ENCODE data around the gene SLX4IP. TPM values are rescaled to one million over a fixed set of nuclear protein-coding genes. Genes with fewer than 3 reads are reported as not detected.

The SLX4IP gene
- polyA plus RNA-seq, 1 experiment: 2.8 TPM

- Histone ChIP-seq H3K4me3 (ENCODE audit: low read depth, low read length) (no peak overlapping the region), H3K27ac (ENCODE audit: low read depth, low read length) (no peak overlapping the region), H3K27me3 (ENCODE audit: control insufficient read depth, insufficient read depth, low read length) (no peaks in the 10 kb centered on the region), H3K9me3 (ENCODE audit: control insufficient read depth, insufficient read depth, low read length) (no peaks in the 10 kb centered on the region)
- TF ChIP-seq, protein P1, sequence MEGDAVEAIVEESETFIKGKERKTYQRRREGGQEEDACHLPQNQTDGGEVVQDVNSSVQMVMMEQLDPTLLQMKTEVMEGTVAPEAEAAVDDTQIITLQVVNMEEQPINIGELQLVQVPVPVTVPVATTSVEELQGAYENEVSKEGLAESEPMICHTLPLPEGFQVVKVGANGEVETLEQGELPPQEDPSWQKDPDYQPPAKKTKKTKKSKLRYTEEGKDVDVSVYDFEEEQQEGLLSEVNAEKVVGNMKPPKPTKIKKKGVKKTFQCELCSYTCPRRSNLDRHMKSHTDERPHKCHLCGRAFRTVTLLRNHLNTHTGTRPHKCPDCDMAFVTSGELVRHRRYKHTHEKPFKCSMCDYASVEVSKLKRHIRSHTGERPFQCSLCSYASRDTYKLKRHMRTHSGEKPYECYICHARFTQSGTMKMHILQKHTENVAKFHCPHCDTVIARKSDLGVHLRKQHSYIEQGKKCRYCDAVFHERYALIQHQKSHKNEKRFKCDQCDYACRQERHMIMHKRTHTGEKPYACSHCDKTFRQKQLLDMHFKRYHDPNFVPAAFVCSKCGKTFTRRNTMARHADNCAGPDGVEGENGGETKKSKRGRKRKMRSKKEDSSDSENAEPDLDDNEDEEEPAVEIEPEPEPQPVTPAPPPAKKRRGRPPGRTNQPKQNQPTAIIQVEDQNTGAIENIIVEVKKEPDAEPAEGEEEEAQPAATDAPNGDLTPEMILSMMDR (IDR thresholded peaks at IDR 0.05; ENCODE audit: low read depth, low read length): no peak
- no peak for DNase-seq (ENCODE audit: low read depth, low spot score)
- ChIA-PET CTCF (interaction anchor here (0.9 to 1.1 kb wide), 3 partner anchors 50 to 85 kb away, joined by 3 to 5 read pairs (median 3); no protein-coding TSS in a partner anchor), POLR2A (no interaction called here)
Observed at GRCh38 chr20:10621149-10621548, 186.0 kb downstream of the SLX4IP start.

DNA sequence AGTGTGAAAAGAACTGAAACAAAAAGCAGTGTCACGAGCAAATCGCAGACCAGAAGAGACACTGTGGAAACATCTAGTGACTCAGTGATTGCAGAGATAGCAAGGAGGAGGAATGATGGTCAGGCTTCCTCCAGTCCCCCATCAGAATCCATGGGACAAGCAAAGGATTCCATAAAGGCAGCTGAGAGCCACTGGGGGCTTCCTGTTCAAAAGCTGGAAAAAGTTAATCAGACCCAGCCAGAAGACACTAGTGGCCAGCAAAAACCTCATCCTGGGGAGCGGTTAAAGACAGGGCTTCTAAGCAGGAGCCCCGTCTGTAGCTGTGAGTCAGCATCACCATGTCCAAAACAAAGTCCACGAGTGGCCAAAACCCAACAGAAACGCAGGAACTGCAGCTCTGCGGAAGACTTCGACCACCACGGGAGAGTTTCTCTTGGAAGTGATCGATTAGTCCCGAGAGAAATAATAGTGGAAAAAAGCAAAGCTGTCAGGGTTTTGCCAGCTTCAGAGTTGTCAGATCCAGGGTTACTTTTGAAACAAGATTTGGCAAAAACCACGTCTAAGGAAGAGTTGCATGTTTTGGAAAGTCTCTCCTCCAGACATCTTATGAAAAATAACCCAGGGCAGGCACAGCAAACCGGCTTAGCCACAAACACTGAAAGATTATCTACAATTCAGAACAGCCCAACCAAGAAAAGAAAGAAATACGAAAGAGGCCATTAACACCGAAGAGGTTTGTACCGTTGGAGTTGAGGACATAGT is 187.7 kb downstream of the SLX4IP start:
- ChIA-PET POLR2A (interaction anchor here (1.2 kb wide), 1 partner anchor 13 kb away, joined by 3 read pairs; no protein-coding TSS in a partner anchor), CTCF (interaction anchor here (1.0 to 1.5 kb wide), 3 partner anchors 9 to 48 kb away, joined by 3 to 4 read pairs (median 4); no protein-coding TSS in a partner anchor)
- DNase-seq (ENCODE audit: low read depth, low spot score): no peak
- Histone ChIP-seq H3K9me3 (ENCODE audit: control insufficient read depth, insufficient read depth, low read length) (no peaks in the 10 kb centered on the region), H3K27ac (ENCODE audit: low read depth, low read length) (peak overlapping the region; percentile 74), H3K4me3 (ENCODE audit: low read depth, low read length) (peak overlapping the region; percentile 5), H3K27me3 (ENCODE audit: control insufficient read depth, insufficient read depth, low read length) (no peaks in the 10 kb centered on the region)
- TF ChIP-seq, protein P1 (IDR thresholded peaks at IDR 0.05; ENCODE audit: low read depth, low read length): no peak

- no peaks in the 10 kb centered on the region for H3K9me3 ChIP-seq (ENCODE audit: control insufficient read depth, insufficient read depth, low read length)
- TF ChIP-seq, protein P1 (IDR thresholded peaks at IDR 0.05; ENCODE audit: low read depth, low read length): no peak
- CTCF ChIA-PET: interaction anchor here (0.6 to 0.7 kb wide), 2 partner anchors 415 to 1220 kb away, joined by 3 read pairs; no protein-coding TSS in a partner anchor
- no peak for DNase-seq (ENCODE audit: low read depth, low spot score)
- POLR2A ChIA-PET: no interaction called here
- no peak overlapping the region for H3K27ac ChIP-seq (ENCODE audit: low read depth, low read length)
- H3K27me3 ChIP-seq (ENCODE audit: control insufficient read depth, insufficient read depth, low read length): no peaks in the 10 kb centered on the region
- H3K4me3 ChIP-seq (ENCODE audit: low read depth, low read length): no peak overlapping the region
Observed at GRCh38 chr20:10625641-10626040, 190.5 kb downstream of the SLX4IP start.

DNA sequence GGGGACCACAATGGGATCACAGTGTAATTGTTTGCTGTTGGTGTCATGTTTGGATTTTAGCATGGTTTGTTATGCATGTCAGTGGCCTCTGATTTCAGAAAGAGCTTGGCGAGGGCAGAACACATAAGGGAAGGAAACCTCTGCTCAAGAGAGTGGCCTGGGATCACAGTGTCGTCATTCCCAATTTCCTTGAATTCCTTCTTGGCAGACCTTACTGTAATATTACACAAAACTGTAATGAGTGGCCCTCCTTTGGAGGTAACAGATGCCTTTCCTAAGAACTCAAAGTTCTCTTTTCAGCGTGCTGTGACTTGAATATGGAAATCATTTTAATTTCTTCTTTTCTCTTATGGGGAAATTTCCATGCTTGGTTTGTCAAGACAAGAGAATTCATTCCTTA is 191.8 kb downstream of the SLX4IP start:
- Histone ChIP-seq H3K27me3 (ENCODE audit: control insufficient read depth, insufficient read depth, low read length) (no peaks in the 10 kb centered on the region), H3K9me3 (ENCODE audit: control insufficient read depth, insufficient read depth, low read length) (no peaks in the 10 kb centered on the region), H3K27ac (ENCODE audit: low read depth, low read length) (no peak overlapping the region), H3K4me3 (ENCODE audit: low read depth, low read length) (no peak overlapping the region)
- POLR2A ChIA-PET: no interaction called here
- CTCF ChIA-PET: no interaction called here
- TF ChIP-seq, protein P1 (IDR thresholded peaks at IDR 0.05; ENCODE audit: low read depth, low read length): no peak
- DNase-seq (ENCODE audit: low read depth, low spot score): no peak

DNA sequence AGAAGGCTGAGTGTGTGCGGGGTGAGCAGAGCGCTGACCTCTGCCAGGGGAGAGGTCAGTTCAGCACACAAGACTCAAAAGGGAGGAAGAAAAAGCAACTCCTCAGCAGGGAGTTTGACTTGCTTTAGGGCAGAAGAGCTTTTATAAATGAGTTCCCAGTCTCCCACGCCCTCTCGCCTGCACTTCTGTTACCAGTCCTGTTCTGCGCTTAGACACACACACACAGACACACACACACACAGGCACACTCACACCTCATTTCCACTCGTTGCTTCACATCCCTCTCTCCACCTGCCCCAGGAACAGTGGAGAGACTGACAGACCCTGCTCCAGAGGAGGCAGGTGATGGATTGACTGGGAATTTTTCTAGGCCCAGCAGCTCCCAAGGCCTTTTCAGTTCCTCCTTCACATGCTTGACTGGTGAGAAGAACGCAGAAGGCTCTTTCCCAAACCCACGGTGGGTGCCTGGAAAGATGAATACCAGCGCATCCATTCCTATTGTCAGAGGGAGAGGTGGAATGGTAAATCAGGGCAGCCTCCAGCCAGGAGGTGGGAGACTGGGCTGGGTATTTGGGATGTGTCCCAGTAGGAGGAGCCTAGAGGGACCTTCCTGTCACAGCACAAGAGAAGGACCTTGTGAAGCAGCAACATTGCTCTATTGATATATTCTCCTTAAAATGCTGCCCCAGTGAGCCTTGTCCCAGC is 195.0 kb downstream of the SLX4IP start:
- ChIA-PET CTCF (no interaction called here), POLR2A (interaction anchor here (0.6 kb wide), 1 partner anchor 20 kb away, joined by 3 read pairs; no protein-coding TSS in a partner anchor)
- no peak overlapping the region for H3K27ac ChIP-seq (ENCODE audit: low read depth, low read length)
- H3K27me3 ChIP-seq (ENCODE audit: control insufficient read depth, insufficient read depth, low read length): no peaks in the 10 kb centered on the region
- no peak overlapping the region for H3K4me3 ChIP-seq (ENCODE audit: low read depth, low read length)
- no peak for DNase-seq (ENCODE audit: low read depth, low spot score)
- TF ChIP-seq, protein P1 (IDR thresholded peaks at IDR 0.05; ENCODE audit: low read depth, low read length): no peak
- H3K9me3 ChIP-seq (ENCODE audit: control insufficient read depth, insufficient read depth, low read length): no peaks in the 10 kb centered on the region
